AG04450 (cell line): ENCODE results near the gene PRDX6. TPM values are rescaled to one million over a fixed set of nuclear protein-coding genes. Genes with fewer than 3 reads are reported as not detected.

Experiments used
- CTCF ChIA-PET: fragments of 300-600, 350-600 bp; formaldehyde crosslinking; extraction: SDS; loops from one replicate; lab custom pipeline; 2022; ENCODE audit warnings: antibody characterized with exemption, inconsistent platforms; lab: Charles Lee
- POLR2A ChIA-PET: fragments of 350-600 bp; formaldehyde crosslinking; extraction: SDS; loops from one replicate; lab custom pipeline; 2021; ENCODE audit warnings: antibody characterized with exemption, inconsistent platforms; lab: Yijun Ruan, JAX
- DNase-seq: peaks from one replicate; pipeline ENCODE4 v3.0.0-alpha.2; 2011; ENCODE audit warnings: low read depth, low spot score
- H3K27ac ChIP-seq: one replicate; pipeline ENCODE4 v1.5.1; 2012; ENCODE audit warnings: low read depth, low read length, control low read depth
- H3K27me3 ChIP-seq: one replicate; pipeline ENCODE4 v1.6.0; 2012; ENCODE audit warnings: low read length; ENCODE audit not compliant: control insufficient read depth, insufficient read depth
- H3K4me3 ChIP-seq: 2 replicates; pipeline ENCODE4 v1.5.1; 2011; ENCODE audit warnings: mild to moderate bottlenecking, low read depth, low read length, control low read depth
- H3K9me3 ChIP-seq: 2 replicates; pipeline ENCODE4 v1.5.1; 2012; ENCODE audit warnings: low read length; ENCODE audit not compliant: control insufficient read depth, insufficient read depth
- polyA plus RNA-seq: library from polyadenylated mRNA; depleted of rRNA; stranded (reverse); fragments of >200 nt; gene quantifications from 2 replicates; pipeline ENCODE4 v1.2.3, GENCODE V29; 2011
- TF ChIP-seq, protein P1 (sequence below): IDR thresholded peaks from 2 replicates; pipeline ENCODE4 v1.5.1; 2011; ENCODE audit warnings: low read depth, low read length, control low read depth, inconsistent platforms

The PRDX6 gene
- polyA plus RNA-seq, 1 experiment, result 545 TPM

DNA sequence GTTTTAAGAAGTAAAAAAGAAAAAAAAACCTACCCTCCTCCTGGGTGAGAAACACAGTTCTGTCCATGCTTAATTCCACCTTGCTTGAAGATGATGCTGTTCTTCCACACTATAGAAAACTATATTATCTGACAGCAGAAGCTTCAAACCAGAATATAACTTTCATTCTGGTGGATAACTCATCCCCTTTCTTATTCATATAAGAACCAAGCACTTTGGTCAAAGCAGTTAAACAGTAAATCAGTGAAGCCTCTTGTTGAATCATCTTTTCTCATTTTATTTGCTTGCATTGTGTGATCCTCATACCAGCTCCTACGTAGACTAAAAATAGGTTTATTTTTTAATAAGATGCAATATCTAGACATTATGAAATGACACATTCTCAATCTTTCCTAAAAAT, 36.7 kb upstream of the PRDX6 start:
- DNase-seq, result no peak
- Histone ChIP-seq H3K9me3 (no peaks in the 10 kb centered on the region), H3K4me3 (no peak overlapping the region), H3K27ac (no peak overlapping the region), H3K27me3 (no peaks in the 10 kb centered on the region)
- ChIA-PET POLR2A (no interaction called here), CTCF (interaction anchor here (3.2 kb wide), 1 partner anchor 10 kb away, joined by 28 read pairs; no protein-coding TSS in a partner anchor)
- TF ChIP-seq, protein P1, sequence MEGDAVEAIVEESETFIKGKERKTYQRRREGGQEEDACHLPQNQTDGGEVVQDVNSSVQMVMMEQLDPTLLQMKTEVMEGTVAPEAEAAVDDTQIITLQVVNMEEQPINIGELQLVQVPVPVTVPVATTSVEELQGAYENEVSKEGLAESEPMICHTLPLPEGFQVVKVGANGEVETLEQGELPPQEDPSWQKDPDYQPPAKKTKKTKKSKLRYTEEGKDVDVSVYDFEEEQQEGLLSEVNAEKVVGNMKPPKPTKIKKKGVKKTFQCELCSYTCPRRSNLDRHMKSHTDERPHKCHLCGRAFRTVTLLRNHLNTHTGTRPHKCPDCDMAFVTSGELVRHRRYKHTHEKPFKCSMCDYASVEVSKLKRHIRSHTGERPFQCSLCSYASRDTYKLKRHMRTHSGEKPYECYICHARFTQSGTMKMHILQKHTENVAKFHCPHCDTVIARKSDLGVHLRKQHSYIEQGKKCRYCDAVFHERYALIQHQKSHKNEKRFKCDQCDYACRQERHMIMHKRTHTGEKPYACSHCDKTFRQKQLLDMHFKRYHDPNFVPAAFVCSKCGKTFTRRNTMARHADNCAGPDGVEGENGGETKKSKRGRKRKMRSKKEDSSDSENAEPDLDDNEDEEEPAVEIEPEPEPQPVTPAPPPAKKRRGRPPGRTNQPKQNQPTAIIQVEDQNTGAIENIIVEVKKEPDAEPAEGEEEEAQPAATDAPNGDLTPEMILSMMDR, result no peak

DNA sequence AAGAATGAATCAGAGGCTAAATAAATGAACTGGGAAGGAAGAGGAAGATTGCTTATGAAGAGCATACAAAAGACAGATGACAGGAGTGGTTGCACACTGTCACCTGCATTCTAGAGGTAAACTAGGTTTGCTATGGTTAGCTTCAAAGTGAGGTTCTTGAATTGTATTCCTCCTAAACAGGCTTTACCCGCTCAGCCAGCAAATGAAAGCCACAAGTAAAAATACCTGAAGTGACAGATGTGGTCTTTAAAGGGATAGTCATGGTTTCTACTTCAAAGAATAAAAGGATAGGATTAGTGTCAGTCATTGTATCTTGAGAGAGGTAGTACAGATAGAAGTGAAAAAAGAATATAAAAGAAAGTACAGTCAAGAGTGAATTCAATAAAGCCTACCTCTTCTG, 32.4 kb upstream of the PRDX6 start:
- Histone ChIP-seq H3K4me3 (no peak overlapping the region), H3K9me3 (no peaks in the 10 kb centered on the region), H3K27ac (no peak overlapping the region), H3K27me3 (no peaks in the 10 kb centered on the region)
- ChIA-PET CTCF (no interaction called here), POLR2A (no interaction called here)
- TF ChIP-seq, protein P1, result no peak
- DNase-seq, result no peak

DNA sequence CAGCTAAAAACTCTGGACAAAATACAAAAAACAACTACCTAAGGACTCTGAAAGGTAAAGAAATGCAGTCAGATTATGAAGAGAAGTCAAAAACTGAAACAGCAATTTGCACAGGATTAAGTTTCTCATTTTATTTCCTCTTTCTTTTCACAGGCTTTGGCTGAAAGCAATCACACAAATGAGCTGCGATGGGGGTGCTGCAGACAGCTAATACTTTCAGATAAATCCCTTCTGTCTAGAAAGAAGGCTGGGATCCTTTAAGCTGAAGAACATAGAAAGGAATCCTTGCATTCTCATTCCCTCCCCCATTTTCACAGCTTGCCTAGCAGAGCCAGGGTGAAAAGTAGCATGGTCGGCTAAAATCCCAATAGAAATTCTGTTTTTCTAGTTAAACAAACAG, 32.0 kb upstream of the PRDX6 start:
- TF ChIP-seq, protein P1, result no peak

DNA sequence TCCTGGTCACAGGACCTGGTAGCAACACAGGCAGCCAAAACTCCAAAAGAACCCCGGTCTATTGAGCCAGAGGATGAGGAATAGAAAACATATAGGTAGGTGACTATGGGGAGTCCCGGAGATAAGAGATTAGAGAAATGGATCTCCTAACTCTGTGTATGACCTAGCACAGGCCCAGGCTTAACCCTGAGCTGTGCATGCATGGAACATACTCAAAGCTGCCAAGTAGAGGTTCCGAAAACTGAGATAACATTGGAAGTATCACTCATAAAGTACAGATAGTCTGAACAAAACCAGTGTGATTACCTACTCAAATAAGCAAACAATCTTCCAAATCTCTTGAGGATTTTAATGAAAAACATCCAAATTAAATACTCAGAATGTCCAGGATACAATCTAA, 31.5 kb upstream of the PRDX6 start:
- ChIA-PET POLR2A (no interaction called here), CTCF (no interaction called here)
- TF ChIP-seq, protein P1, result no peak
- no peaks in the 10 kb centered on the region for H3K9me3 ChIP-seq
- H3K4me3 ChIP-seq, result no peak overlapping the region
- no peaks in the 10 kb centered on the region for H3K27me3 ChIP-seq
- DNase-seq, result no peak
- H3K27ac ChIP-seq, result no peak overlapping the region

More for the DNA sequence above, 32.0 kb upstream of the PRDX6 start:
- no peak for DNase-seq
- Histone ChIP-seq H3K9me3 (no peaks in the 10 kb centered on the region), H3K27me3 (no peaks in the 10 kb centered on the region), H3K4me3 (no peak overlapping the region), H3K27ac (no peak overlapping the region)
- POLR2A ChIA-PET, result no interaction called here
- CTCF ChIA-PET, result no interaction called here

DNA sequence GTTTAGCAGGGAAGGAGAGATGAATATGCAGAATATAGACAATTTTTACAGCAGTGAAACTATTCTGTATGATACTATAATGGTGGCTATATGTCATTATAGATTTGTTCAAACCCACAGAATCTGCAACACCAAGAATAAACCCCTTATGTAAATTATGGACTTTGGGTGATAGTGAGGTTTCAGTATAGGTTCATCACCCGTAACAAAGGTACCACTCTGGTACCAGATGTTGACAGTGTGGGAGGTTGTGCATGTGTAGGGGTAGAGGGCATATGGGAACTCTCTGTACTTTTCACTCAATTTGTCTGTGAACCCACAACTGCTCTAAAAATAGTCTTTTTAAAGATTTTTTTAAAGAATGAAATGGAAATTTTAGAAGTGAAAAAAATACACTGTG, 29.9 kb upstream of the PRDX6 start:
- TF ChIP-seq, protein P1, result no peak
- Histone ChIP-seq H3K4me3 (no peak overlapping the region), H3K27me3 (no peaks in the 10 kb centered on the region), H3K27ac (no peak overlapping the region), H3K9me3 (no peaks in the 10 kb centered on the region)
- ChIA-PET POLR2A (no interaction called here), CTCF (no interaction called here)
- no peak for DNase-seq
